HG03103 (cell line): ENCODE data around the gene FASLG.

Source experiments
- ATAC-seq: cut with Tn5 transposase; IDR thresholded peaks from one replicate; pipeline ENCODE4 v1.9.1; 2021; ENCODE audit warnings: low read depth; ENCODE audit not compliant: unreplicated experiment

Gene FASLG

DNA sequence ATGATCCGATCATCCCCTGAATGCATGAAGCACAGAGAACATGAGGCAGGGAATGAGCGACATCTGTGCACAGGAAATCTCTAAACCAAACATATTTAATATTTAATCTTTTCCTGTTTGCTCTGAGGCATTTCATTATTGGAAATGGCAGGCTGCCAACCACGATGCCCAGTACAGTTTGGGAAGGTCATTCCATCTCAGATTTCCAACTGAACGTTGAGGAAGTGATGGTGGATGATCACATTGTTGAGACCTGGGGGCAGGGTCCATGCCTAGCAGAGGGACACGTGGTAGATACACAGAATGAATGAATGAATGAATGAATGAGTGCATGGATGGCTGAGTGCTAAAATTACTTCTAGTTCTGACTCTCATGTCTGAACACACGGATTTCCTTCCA is 15.9 kb upstream of the FASLG start:
- ATAC-seq, result no peak

DNA sequence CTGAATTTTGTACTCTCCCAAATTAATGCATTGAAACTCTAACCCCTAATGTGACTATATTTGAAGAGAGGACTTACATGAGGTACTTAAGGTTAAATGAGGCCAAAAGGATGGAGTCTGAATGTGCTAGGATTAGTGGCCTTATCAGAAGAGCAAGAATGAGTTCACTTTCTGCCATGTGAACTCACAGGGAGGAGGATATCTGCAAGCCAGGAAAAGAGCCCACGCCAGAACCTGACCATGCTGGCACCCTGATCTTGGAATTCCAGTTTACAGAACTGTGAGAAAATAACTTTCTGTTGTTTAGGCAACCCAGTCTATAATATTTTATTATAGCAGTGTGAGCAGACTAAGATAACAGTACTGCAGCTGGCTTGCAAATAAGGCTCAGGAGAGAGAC is 12.2 kb upstream of the FASLG start:
- no peak for ATAC-seq

DNA sequence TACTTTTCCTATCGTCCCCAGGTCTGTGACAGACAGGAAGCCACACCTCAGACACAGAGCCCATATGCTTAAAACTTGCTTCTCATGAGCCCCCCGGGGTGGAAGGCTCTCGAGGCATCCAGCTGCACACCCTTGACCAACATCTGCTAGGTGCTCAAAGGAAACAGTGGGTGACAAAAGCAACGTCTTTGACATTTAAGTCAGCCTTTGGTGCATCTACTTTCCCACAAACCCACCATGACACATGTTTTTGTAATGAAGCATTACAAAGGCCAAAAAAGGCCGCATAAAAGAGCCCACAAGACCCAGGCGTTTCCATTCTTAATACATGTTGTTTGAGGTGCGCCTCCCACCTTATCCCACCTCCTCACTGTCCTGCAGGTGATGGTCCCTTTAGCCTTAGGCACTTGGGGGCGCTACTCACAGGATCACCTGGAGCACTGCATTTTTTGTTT is 11.8 kb upstream of the FASLG start:
- no peak for ATAC-seq

DNA sequence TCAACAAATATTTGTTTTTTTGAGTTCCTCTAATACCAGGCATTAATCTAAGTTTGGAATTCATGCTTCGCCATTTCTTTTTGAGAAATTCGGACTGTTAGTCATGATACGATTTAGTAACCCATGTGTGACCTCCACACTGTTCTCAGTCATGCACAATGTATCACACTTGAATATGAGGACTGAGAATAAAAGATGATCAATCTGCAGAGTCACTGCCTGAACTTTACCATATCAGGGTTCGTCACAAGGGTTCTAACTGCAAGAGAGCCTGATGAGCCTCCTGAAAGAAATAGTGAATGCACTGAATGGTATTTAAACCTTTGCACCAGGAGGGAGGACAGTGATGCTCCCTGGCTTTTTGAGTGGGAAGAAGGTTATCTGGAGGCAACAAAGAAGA is 10.9 kb upstream of the FASLG start:
- ATAC-seq, result no peak

DNA sequence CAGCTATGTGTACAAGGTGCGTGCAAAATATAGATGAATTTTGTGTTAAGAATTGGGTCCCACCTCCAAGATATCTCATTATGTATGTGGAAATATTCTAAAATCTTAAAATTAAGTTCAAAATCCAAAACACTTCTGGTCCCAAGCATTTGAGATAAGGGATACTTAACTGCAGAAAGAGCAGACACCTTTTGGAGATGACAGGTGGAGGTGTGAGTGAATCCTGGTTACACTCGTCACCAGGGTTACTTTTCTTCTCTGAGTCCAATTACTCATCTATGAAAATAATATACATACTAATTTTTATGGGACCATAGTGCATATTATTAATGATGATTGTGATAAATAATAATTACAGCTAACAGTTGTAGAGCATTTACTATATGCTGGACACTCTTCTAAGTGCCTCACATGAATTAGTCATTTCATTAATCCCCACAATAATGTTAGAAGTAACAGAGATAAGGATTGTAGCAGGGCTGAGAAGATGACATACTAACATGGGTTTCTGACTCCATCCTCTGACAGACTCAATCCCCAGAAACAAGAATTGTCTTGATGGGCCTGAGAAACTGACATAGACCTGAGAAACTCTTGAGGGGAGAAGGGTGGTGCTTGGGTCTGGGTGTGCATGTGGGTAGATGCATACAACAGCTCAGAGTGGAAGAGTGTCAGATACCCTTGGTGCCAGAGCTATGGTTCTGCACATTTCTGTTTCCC is 8.3 kb upstream of the FASLG start:
- no peak for ATAC-seq

DNA sequence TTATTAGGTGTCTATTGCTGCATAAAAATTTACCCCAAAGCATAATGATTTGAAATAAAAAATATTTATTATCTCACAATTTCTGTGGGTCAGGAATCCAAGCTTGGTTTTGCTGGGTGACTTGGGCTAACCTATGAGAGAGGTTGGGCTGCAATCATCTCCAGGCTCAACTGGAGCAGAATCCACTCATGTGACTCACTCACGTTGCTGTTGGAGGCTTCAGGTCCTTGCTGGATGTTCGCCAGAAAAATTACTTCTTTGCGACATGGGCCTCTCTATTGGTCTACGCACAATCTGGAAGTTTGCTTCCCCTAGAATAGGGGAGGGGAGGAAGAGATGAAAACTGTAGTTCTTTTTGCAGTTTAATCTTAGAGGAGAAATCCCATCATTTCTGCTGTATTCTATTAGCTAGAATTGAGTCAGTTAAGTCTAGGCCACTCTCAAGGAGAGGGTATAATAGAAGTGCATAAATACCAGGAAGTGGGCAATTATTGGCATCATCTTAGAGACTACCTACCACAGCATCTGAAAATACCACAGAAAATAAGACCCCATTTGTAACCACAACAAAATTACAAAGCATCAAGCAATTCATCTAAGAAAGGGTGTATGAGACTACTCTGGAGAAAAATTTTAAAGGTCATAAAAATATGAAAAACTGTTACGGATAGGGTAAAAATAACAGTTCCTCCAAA is 5.7 kb upstream of the FASLG start:
- ATAC-seq, result no peak

DNA sequence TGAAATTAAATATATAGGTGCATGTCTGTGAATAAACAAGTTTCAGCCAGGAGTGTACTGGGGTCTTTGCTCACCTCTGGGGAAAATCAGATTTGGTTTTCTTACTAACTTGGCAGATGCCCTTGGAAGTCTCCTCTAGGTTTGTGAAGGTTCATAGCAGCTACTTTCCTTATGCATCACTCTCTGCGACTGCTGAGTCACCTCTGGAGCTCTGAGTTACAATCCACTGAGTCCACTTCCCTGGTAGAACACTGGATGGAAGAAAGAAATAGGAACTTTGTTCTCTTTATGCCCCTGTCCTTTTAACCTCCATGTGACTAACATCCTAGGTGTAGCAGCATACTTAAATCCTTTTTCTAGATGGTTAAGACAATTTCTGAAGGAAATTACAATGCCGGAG is 4.4 kb upstream of the FASLG start:
- ATAC-seq, result no peak

DNA sequence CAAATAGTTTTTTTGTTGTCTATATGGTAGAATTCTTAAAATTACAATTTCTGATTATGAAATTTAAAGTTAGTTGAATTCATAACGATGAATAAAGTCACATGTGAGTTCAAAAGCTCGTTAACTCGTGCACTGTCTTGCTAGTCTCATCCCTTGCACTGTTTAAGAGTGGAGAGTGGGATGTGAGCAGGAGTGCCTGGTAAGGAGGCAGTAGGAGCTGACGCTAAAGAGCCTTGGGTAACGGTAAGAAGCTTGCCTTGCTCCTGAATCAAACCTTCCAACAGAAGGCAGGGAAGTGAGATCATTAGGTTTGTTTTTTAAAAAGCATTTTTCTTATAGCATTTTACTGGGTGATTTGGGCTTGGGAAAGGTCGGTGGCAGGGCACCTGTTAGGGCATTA is 2.3 kb upstream of the FASLG start:
- ATAC-seq, result no peak

DNA sequence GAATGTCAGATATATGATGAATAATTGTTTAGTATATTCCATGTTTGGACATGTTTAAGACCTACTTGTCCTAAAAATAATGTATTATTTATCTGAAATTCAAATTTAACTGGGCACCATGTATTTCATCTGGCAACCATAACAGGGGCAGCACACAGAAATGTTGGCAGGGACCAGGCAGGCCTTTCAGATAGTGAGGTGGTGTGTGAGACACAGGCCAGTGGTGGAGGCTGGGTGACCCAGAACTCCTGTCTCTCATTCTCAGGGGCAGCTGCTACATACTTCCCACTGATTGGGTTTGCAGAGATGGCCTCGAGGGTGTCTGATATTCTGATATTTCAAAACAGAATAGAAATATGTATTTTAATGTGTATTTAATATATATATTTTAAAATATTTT is 1.3 kb upstream of the FASLG start:
- no peak for ATAC-seq

DNA sequence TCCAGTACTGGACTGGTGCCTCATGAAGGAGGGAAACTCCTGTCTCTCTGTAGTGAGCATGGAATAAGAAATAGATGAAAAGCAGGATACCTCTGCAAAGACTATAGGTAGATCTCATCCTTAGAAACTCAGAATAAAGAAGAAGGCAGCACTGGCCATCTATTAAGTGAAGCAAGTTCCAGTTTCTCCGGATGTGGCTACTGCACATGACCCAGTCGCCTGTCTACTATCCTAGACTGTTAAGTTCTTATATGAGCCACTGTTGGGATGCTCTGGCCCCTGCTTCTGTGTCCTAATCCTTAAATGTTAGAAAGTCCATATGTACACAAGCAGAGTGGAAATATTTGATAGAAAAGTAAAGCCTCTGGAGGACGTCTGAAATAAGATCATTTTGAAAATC is 2.2 kb downstream of the FASLG start:
- no peak for ATAC-seq

DNA sequence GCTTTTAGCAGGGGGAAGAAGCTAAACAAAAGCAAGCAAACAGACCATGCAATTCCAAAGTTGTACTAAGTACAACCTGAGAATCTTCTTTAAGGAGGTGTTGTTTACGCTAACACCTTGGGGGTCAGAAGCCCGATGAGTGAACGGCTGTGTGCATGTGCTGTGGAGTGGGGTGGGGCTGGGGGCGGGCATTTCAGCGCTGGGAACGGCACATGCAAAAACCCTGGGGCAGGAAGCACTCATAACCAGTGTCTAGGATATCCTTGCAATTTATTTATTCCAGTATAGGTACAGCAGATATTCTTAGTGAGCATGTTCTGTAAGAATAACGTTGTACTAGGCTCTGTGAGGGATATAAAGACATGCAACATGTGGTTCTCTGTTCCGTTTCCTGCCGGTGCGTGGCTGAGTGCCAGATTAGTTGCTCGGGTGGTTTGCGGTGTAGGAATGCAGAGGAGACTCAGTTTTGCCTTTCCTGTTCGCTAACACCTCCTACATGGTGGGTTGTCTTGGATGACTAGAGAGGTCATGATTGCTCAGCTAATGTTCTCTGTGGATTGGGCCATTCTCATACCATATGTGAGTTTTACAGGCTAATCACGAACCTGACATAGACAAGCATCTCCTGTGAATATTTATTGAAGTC is 3.7 kb downstream of the FASLG start:
- peak; percentile 86 for ATAC-seq

DNA sequence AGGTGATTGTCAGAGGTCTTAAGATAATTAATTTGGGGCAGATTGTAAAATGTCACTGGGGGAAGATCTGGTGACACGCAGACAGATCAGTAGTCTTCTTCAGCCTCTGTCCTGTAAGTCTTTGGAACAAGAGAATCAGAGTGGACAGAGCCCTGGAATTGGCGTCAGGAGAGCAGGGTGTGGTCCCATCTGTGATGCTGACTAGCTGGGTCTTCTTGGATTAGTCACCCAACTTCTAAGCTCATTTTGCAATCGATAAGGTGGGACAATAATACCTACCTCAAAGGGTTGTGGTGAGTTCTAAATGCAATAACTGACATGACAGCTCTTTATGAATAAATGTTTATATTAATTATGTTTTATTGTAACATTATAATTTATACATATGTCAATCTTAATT is 4.8 kb downstream of the FASLG start:
- ATAC-seq, result no peak

DNA sequence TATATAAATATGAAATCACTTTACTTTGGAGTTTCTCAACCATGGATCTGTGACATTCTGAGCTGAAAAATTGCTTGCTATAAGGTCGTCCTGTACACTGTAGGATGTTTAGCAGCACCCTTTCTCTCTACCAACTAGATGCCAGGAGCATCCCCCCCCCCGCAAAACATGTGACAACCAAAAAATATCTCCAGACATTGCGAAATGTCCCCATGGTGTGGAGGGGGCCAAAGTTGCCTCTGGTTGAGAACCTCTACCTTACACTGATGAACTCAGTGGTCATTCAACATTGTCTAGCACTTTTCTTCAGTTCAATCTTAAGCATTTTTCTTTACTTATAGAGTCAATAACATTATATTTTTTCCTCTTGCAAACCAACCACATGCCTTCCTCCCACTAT is 9.2 kb downstream of the FASLG start:
- no peak for ATAC-seq

DNA sequence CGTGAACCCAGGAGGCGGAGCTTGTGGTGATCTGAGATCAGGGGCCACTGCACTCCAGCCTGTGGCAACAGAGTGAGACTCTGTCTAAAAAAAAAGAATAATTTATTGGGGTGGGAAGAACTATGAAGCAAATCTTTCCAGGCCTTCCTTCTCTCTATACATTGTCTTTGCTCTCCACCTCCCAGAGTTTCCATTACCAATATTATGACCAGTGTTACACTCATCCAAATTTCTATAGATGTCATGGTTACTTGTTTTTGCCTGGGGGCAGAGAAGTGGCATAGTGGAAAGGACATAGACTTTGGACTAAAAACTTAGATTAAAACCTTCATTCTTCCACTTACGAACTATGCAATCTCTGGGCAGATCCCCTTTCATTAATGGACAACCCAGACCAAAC is 10.1 kb downstream of the FASLG start:
- no peak for ATAC-seq

DNA sequence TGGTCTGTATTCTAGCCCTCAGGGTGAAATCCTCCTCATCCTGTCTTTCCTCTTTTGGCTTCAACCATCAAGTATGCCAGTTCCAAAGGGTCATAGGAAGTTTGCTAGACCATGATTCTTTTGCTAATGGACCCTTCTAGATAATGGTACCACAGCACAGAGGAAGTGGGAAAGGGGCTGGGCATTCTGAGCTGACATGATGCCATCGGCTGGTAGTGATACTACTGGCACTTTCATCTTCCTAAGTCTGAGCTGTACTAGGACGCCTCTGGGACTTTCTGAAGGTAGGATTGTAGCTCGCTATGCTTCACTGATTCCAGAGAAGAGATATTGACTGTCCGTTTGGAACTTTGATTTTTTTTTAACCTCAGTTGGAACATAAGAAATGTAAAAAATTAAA is 11.4 kb downstream of the FASLG start:
- ATAC-seq, result no peak

DNA sequence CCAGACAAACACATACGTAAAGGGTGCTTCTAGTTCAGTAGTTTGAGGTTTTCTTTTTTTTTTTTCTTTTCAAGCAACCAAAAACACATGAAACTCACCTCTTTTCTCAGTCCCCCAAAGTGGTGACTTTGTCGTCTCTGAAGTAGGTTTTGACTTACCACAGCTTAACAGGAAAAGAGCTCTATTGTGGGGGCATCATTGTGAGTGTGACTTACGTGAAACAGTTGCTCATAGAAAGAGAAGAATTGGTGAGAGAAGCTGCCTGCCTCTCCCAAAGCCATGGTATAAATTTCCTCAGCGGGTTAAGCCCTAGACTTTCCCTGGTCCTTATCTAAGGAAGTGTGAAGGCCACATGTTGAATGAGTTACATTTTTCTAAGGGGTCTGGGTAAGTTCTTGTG is 11.9 kb downstream of the FASLG start:
- ATAC-seq, result no peak

DNA sequence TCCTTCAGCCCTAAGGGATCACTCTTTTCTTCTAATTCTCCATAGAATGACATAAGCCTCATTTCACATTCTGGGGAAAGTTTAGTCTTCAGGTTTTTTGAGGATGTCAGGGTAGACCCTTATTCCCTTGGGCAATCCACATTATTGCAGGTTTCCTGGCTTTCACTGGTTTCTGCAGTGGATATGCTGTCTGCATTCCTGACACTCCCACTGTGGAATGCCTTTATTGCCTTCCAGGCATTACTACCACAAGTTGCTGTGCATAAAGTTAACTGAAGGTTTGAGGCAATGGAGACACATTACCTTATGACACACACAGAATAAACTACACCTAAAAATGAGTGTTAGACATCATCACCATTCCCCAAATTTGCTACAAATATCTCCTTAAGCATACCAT is 12.7 kb downstream of the FASLG start:
- no peak for ATAC-seq

DNA sequence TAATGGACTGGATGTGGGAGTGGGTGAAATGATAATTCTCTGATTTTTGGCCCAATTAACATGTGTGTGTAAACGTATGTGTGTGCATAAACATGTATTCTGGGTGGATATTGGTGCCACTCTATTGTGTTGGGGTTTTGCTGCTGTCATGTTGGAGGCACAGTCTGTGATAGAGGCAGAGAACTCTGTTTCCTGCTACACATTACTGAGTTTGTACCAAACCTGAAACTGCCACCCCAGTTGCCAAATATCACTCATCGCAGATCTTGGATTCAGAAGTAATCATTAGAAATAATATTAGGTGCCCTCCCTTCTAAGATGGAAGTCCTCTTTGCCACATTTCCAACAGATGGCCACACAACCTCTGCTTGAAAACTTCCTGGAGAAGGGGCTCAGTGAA is 13.8 kb downstream of the FASLG start:
- no peak for ATAC-seq

DNA sequence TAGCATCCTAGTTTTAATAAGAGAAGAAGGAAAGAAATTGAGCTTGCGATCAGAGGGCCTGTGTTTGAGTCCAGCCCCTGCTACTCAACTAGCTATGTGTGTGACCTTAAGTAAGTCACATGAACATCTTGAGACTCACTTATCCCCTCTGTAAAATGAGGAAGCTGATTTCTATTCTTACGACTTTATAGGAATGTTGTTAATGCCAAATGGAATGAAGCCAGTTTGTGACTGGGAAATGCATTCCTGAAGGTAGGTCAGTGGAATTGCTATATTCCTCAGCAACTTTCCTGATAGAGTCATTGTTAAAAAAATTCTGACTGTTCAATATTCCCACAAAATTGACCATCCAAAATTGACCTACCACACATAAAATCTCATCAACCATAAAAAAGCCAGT is 14.9 kb downstream of the FASLG start:
- ATAC-seq, result no peak

DNA sequence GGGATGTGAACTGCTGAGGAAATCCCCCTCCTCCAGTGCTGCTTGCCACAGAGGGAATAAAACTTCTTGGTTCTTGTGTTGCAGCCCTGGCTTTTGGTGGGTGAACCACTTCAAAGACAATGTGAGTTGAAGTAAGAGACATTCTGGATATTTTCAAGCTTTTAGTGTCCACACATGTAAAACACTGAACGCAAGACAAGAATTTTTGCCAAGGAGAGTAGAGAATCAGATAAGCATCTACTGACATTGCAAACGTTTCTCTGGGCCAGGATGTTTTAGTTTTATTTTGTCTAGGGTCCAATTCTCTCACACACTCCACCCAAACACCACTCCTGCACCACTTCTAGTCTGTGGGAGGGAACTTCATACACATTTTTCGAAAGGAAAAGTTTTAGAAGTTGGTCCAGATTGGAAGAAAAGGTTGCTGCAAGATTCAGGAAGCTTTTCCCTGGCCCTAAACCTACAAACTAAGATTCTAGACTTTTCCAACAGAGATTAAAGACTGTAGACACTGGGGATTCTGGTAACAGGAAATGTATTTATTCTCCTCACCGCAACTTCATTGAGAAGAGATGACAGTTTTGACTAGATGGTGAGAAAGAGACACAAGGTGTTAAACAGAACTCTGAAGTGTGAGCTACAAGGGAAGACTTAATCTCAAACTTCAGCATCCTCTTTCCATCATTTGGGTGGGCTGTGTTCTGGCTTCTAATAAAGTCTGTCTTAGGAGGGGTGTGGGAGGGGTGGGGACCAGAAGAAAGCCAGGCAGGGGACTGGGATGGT is 16.1 kb downstream of the FASLG start:
- ATAC-seq, result no peak
